Prostate gland (tissue), 2 donors: ENCODE results near the gene LPAR4. TPM values are rescaled to one million over a fixed set of nuclear protein-coding genes. Genes with fewer than 3 reads are reported as not detected.
"Not testable (repeated sequence)": the region's sequence is repeated elsewhere in the genome, so short reads cannot be mapped to it uniquely, and the experiment has no call there.

ENCODE experiments used
- DNase-seq: peaks from one replicate; pipeline ENCODE4 v3.0.0-alpha.2; 2019; ENCODE audit warnings: low spot score
- H3K27ac ChIP-seq, 2 donors: fragments of 200-600 bp; sonication (generic); 2 replicates each; pipeline ENCODE4 v1.5.1; 2017 to 2019
- H3K27me3 ChIP-seq: fragments of 200-600 bp; sonication (generic); replicated peaks from 2 replicates; pipeline ENCODE4 v1.5.1; 2019; ENCODE audit not compliant: insufficient read depth
- H3K36me3 ChIP-seq, 2 donors: fragments of 200-600 bp; sonication (generic); 1 replicate in 1 of 2; 2 replicates in 1 of 2; pipeline versions ENCODE4 v1.5.1 to v1.8.1; 2017 to 2019
- H3K4me1 ChIP-seq: fragments of 200-600 bp; sonication (generic); replicated peaks from 2 replicates; pipeline ENCODE4 v1.5.1; 2019
- H3K4me3 ChIP-seq, 2 donors: fragments of 200-600 bp; sonication (generic); 2 replicates each; pipeline ENCODE4 v1.5.1; 2017 to 2019
- H3K9me3 ChIP-seq: fragments of 200-600 bp; sonication (generic); 2 replicates; pipeline ENCODE4 v1.5.1; 2017
- CTCF ChIP-seq, 4 experiments: fragments of 200-600 bp in 2 of 4; fragments of 450-650 bp in 2 of 4; sonication (generic) in 2 of 4; IDR thresholded peaks; 1 replicate in 3 of 4; 2 replicates in 1 of 4; pipeline ENCODE4 v1.5.1; 2016 to 2019; ENCODE audit warnings: antibody characterized with exemption in 4 of 4, mild to moderate bottlenecking in 2 of 4, moderate library complexity in 2 of 4
- POLR2A ChIP-seq: fragments of 450-650 bp; IDR thresholded peaks from one replicate; pipeline ENCODE4 v1.6.1; 2016; ENCODE audit warnings: antibody characterized with exemption, mild to moderate bottlenecking
- POLR2AphosphoS5 ChIP-seq: sonication (generic); formaldehyde crosslinking; IDR thresholded peaks from one replicate; pipeline ENCODE4 v1.6.1; 2017; ENCODE audit warnings: antibody characterized with exemption
- WGBS: methylation state at CpG from one replicate; pipeline ENCODE4 v1.1.5; 2018; 5-methylcytosine and 5-hydroxymethylcytosine counted together
- intact Hi-C: fragments of 100-400 bp; cut with DNase I; formaldehyde crosslinking; loops from one replicate; pipeline ENCODE4 v1.14.2; 2022
- total RNA-seq, 2 donors: library from RNA; depleted of rRNA; stranded (reverse); fragments of >200 nt; gene quantifications; one replicate each; pipeline ENCODE4 v1.1.0, GENCODE V29; 2016

Gene LPAR4
- total RNA-seq, 2 donors from 2014 or later = 1.0 TPM; not detected in 1

GRCh38 chrX:78796916-78797315, 49.4 kb downstream of the LPAR4 start:
- no peak for TF ChIP-seq POLR2A
- TF ChIP-seq POLR2AphosphoS5 = no peak
- TF ChIP-seq CTCF (IDR thresholded peaks at IDR 0.05) = no peak
- no peak overlapping the region for H3K4me3 ChIP-seq
- H3K9me3 ChIP-seq = no peaks in the 10 kb centered on the region
- no peaks in the 10 kb centered on the region for H3K27me3 ChIP-seq
- WGBS = 100% methylated on average over 1 of the region's 1 CpG
- no peaks in the 10 kb centered on the region for H3K4me1 ChIP-seq
- no peaks in the 10 kb centered on the region for H3K36me3 ChIP-seq
- DNase-seq = no peak
- no peak overlapping the region for H3K27ac ChIP-seq
- intact Hi-C loops = no loop called here

GRCh38 chrX:78800114-78800513, 52.6 kb downstream of the LPAR4 start:
- Histone ChIP-seq H3K4me1 (no peaks in the 10 kb centered on the region), H3K27me3 (no peaks in the 10 kb centered on the region), H3K9me3 (no peaks in the 10 kb centered on the region), H3K27ac (no peak overlapping the region), H3K4me3 (no peak overlapping the region), H3K36me3 (no peaks in the 10 kb centered on the region)
- TF ChIP-seq POLR2A (no peak), CTCF (IDR thresholded peaks at IDR 0.05) (no peak), POLR2AphosphoS5 (no peak)
- DNase-seq = no peak
- WGBS = 35% methylated on average over 2 of the region's 2 CpGs
- intact Hi-C loops = no loop called here

GRCh38 chrX:78800694-78801093, 53.2 kb downstream of the LPAR4 start:
- Histone ChIP-seq H3K27ac (no peak overlapping the region), H3K36me3 (no peaks in the 10 kb centered on the region), H3K27me3 (no peaks in the 10 kb centered on the region), H3K4me1 (no peaks in the 10 kb centered on the region), H3K4me3 (no peak overlapping the region), H3K9me3 (no peaks in the 10 kb centered on the region)
- TF ChIP-seq POLR2AphosphoS5 (no peak), POLR2A (no peak), CTCF (IDR thresholded peaks at IDR 0.05) (no peak)
- intact Hi-C loops = no loop called here
- no peak for DNase-seq

- TF ChIP-seq POLR2A = no peak
- TF ChIP-seq CTCF (IDR thresholded peaks at IDR 0.05) = no peak
- TF ChIP-seq POLR2AphosphoS5 = no peak
- 94% methylated on average over 2 of the region's 2 CpGs for WGBS
- H3K27me3 ChIP-seq = no peaks in the 10 kb centered on the region
- H3K9me3 ChIP-seq = no peaks in the 10 kb centered on the region
- intact Hi-C loops = no loop called here
- DNase-seq = no peak
- H3K4me3 ChIP-seq = no peak overlapping the region
- H3K36me3 ChIP-seq = no peaks in the 10 kb centered on the region
- no peak overlapping the region for H3K27ac ChIP-seq
- no peaks in the 10 kb centered on the region for H3K4me1 ChIP-seq
Measured at GRCh38 chrX:78801522-78801921, 54.0 kb downstream of the LPAR4 start.

- H3K9me3 ChIP-seq, DNase-seq, intact Hi-C loops, H3K4me1 ChIP-seq, H3K27me3 ChIP-seq, H3K27ac ChIP-seq, H3K4me3 ChIP-seq, H3K36me3 ChIP-seq: not testable (repeated sequence)
- 80% methylated on average over 3 of the region's 3 CpGs for WGBS
Measured at GRCh38 chrX:78802526-78802925, 55.0 kb downstream of the LPAR4 start.

Other genes with a start within 250 kb of the LPAR4 start
- under 1 TPM in 1 of 2 donors, not detected in 1; 0.32 TPM for gene RTL3, start 88.4 kb upstream of the LPAR4 start, total RNA-seq
- under 1 TPM in 1 of 2 donors, not detected in 1; 0.96 TPM for gene P2RY10, start 197.7 kb downstream of the LPAR4 start, total RNA-seq